DMS53 treated with DMSO at 0.1 percent for 48 hours (cell line): ENCODE measurements around the gene TMEM132C.

Experiments used
- DNase-seq: peaks from one replicate; lab custom pipeline; 2025; ENCODE audit not compliant: unreplicated experiment; lab: John Stamatoyannopoulos, UW

The TMEM132C gene

GRCh38 chr12:128747441-128747840 is 480.5 kb downstream of the TMEM132C start:
- DNase-seq = no peak

- DNase-seq = no peak
Observed at GRCh38 chr12:128752386-128752785, 485.4 kb downstream of the TMEM132C start.

GRCh38 chr12:128753438-128753837 is 486.5 kb downstream of the TMEM132C start:
- no peak for DNase-seq

- DNase-seq = no peak
Observed at GRCh38 chr12:128754275-128754674, 487.3 kb downstream of the TMEM132C start.

- no peak for DNase-seq
Observed at GRCh38 chr12:128755566-128755965, 488.6 kb downstream of the TMEM132C start.
